HG02610 (cell line): Measurements from ENCODE around the gene MARCHF10.
"Not testable (repeated sequence)": the region's sequence is repeated elsewhere in the genome, so short reads cannot be mapped to it uniquely, and the experiment has no call there.

Experiments
- ATAC-seq: cut with Tn5 transposase; IDR thresholded peaks from one replicate; pipeline ENCODE4 v1.9.1; 2021; ENCODE audit warnings: mild to moderate bottlenecking, moderate library complexity; ENCODE audit not compliant: unreplicated experiment

MARCHF10 gene

GRCh38 chr17:62702746-62703260 lies 105.3 kb downstream of the MARCHF10 start:
- no peak for ATAC-seq

GRCh38 chr17:62701706-62702085 lies 106.4 kb downstream of the MARCHF10 start:
- no peak for ATAC-seq

- ATAC-seq, result no peak
Measured at GRCh38 chr17:62700964-62701705, 107.0 kb downstream of the MARCHF10 start.

GRCh38 chr17:62698459-62698858 lies 109.7 kb downstream of the MARCHF10 start:
- not testable (repeated sequence) for ATAC-seq

GRCh38 chr17:62696726-62697490 lies 111.2 kb downstream of the MARCHF10 start:
- no peak for ATAC-seq

GRCh38 chr17:62696256-62696655 lies 111.9 kb downstream of the MARCHF10 start:
- no peak for ATAC-seq

GRCh38 chr17:62695093-62695738 lies 112.9 kb downstream of the MARCHF10 start:
- ATAC-seq, result not testable (repeated sequence)

GRCh38 chr17:62693616-62694409 lies 114.3 kb downstream of the MARCHF10 start:
- ATAC-seq, result no peak

- ATAC-seq, result no peak
Measured at GRCh38 chr17:62692721-62693431, 115.2 kb downstream of the MARCHF10 start.

GRCh38 chr17:62692159-62692651 lies 115.9 kb downstream of the MARCHF10 start:
- no peak for ATAC-seq

GRCh38 chr17:62691589-62691915 lies 116.6 kb downstream of the MARCHF10 start:
- ATAC-seq, result not testable (repeated sequence)

- ATAC-seq, result no peak
Measured at GRCh38 chr17:62690168-62690897, 117.8 kb downstream of the MARCHF10 start.

- ATAC-seq, result no peak
Measured at GRCh38 chr17:62689441-62690167, 118.5 kb downstream of the MARCHF10 start.

- no peak for ATAC-seq
Measured at GRCh38 chr17:62688398-62689160, 119.5 kb downstream of the MARCHF10 start.

- no peak for ATAC-seq
Measured at GRCh38 chr17:62687997-62688396, 120.1 kb downstream of the MARCHF10 start.

- ATAC-seq, result no peak
Measured at GRCh38 chr17:62684179-62684578, 123.9 kb downstream of the MARCHF10 start.

- no peak for ATAC-seq
Measured at GRCh38 chr17:62681939-62682381, 126.2 kb downstream of the MARCHF10 start.
